ENCODE results near the gene VTI1B.

GRCh38 chr14:67602076-67602475 is 72.4 kb downstream of the VTI1B start:
- TF ChIP-seq CTCF (optimal IDR thresholded peaks at IDR 0.05 in 1 of 3, IDR thresholded peaks at IDR 0.05 in 1 of 3, conservative IDR thresholded peaks at IDR 0.05 in 1 of 3; ENCODE audit: extremely low read depth in 1 of 3, insufficient read depth in 2 of 3, low read length in 3 of 3) (no peak), EZH2 (IDR thresholded peaks at IDR 0.05; ENCODE audit: low read length) (no peak)

Data from keratinocyte (primary cell).